Stomach (tissue), 4 donors: ENCODE data around the gene SPIN1.
"Not testable (repeated sequence)": the region's sequence is repeated elsewhere in the genome, so short reads cannot be mapped to it uniquely, and the experiment has no call there.

Experiments
- CTCF ChIP-seq, 7 experiments: fragments of 450-650 bp in 4 of 7; fragments of 200-600 bp in 3 of 7; sonication (generic) in 3 of 7; IDR thresholded peaks; one replicate each; pipeline ENCODE4 v1.5.1; 2016 to 2019; ENCODE audit warnings: antibody characterized with exemption in 7 of 7, control low read depth in 2 of 7, mild to moderate bottlenecking in 1 of 7
- EP300 ChIP-seq: sonication (generic); formaldehyde crosslinking; IDR thresholded peaks from one replicate; pipeline ENCODE4 v1.6.1; 2017; ENCODE audit warnings: antibody characterized with exemption
- POLR2A ChIP-seq, 4 donors: fragments of 450-650 bp; IDR thresholded peaks; one replicate each; pipeline ENCODE4 v1.6.1; 2016; ENCODE audit warnings: antibody characterized with exemption in 4 of 4, control low read depth in 2 of 4, mild to moderate bottlenecking in 1 of 4, moderate library complexity in 1 of 4
- POLR2AphosphoS5 ChIP-seq, 3 donors: sonication (generic); formaldehyde crosslinking; IDR thresholded peaks; one replicate each; pipeline ENCODE4 v1.6.1; 2016; ENCODE audit warnings: antibody characterized with exemption in 3 of 3

- not testable (repeated sequence) for TF ChIP-seq CTCF (IDR thresholded peaks at IDR 0.05); POLR2AphosphoS5 (IDR thresholded peaks at IDR 0.05); POLR2A (IDR thresholded peaks at IDR 0.05); EP300
These were observed 37.9 kb upstream of the SPIN1 start for GRCh38 chr9:88350354-88350753.
